ENCODE data around the gene SSRP1. TPM values are rescaled to one million over a fixed set of nuclear protein-coding genes. Genes with fewer than 3 reads are reported as not detected.

Gene SSRP1
- total and polyA plus RNA-seq, 2 of the 13 experiments (the other 11 are each of a cell fraction or from before 2014, with no cell fraction given) = 93.6 to 129 TPM

- ChIA-PET POLR2A (interaction anchor here (0.9 kb wide), 1 partner anchor 42 kb away, joined by 4 read pairs; the partner anchor contains the start of gene SSRP1), CTCF (ENCODE audit: low intra/inter-chr PET ratio, low total read pairs) (no interaction called here)
- intact Hi-C loops (cut with micrococcal nuclease; ENCODE audit: unreplicated experiment) = no loop called here
- FAIRE-seq (no peak), DNase-seq (ENCODE audit: low spot score) (peak; percentile 21), ATAC-seq (peak; percentile 54; the same call in 2 of the 3 replicates)
- H4K20me1 ChIP-seq (ENCODE audit: insufficient read depth, low read length) = no peaks in the 10 kb centered on the region
- H3K79me2 ChIP-seq (ENCODE audit: insufficient read depth, low read length) = no peaks in the 10 kb centered on the region
- H3K4me2 ChIP-seq (ENCODE audit: low read depth, low read length) = no peak overlapping the region
- peaks cover 13% of the 10 kb centered on the region for H3K4me1 ChIP-seq (ENCODE audit: insufficient read depth, low read length)
- H3K36me3 ChIP-seq (replicated peaks in 1 of 2; ENCODE audit: control insufficient read depth in 1 of 2, insufficient read depth in 2 of 2, low read length in 2 of 2) = no peaks in the 10 kb centered on the region
- in situ Hi-C loops (cut with HindIII; ENCODE audit: extremely low pct_ligation_motif_present, low pct_unique_long_range_greater_than_20kb) = no loop called here
- H2AFZ ChIP-seq (ENCODE audit: low read length) = no peak overlapping the region
- no TSS peak for BruUV-seq (replicated peaks)
- no peak overlapping the region for H3K27ac ChIP-seq (ENCODE audit: extremely low read length, insufficient read depth, low read length)
- no peaks in the 10 kb centered on the region; a peak in 1 of 5 replicates for H3K27me3 ChIP-seq (ENCODE audit: control insufficient read depth in 1 of 2, insufficient read depth in 2 of 2, low read length in 2 of 2)
- H3K4me3 ChIP-seq (replicated peaks in 1 of 3; ENCODE audit: insufficient read depth in 1 of 3, low read depth in 2 of 3, low read length in 3 of 3) = no peak overlapping the region
- TF ChIP-seq AGO2 (optimal IDR thresholded peaks at IDR 0.05; ENCODE audit: low read depth, low read length) = no peak
- TF ChIP-seq PCBP1 (IDR thresholded peaks at IDR 0.05; ENCODE audit: borderline replicate concordance, low read depth, low read length) = no peak
- no peak for TF ChIP-seq NR1H2 (CRISPR knock-in tag; IDR thresholded peaks at IDR 0.05; ENCODE audit: borderline replicate concordance, low read depth)
- no peak for TF ChIP-seq BRCA1 (CRISPR knock-in tag; IDR thresholded peaks at IDR 0.05)
- TF ChIP-seq JARID2 (CRISPR knock-in tag; IDR thresholded peaks at IDR 0.05; ENCODE audit: insufficient replicate concordance) = no peak
- no peak for TF ChIP-seq TP53 (CRISPR knock-in tag; conservative IDR thresholded peaks at IDR 0.05)
- no peak for TF ChIP-seq ATF1 (CRISPR knock-in tag; IDR thresholded peaks at IDR 0.05)
- no peak for TF ChIP-seq ASH2L (IDR thresholded peaks at IDR 0.05; ENCODE audit: insufficient read length, low read depth, low read length)
- TF ChIP-seq EZH2 (conservative IDR thresholded peaks at IDR 0.05; ENCODE audit: low read depth, low read length) = no peak
- no peak for TF ChIP-seq ZNF441 (CRISPR knock-in tag; IDR thresholded peaks at IDR 0.05; ENCODE audit: borderline replicate concordance)
- TF ChIP-seq ZNF451 (CRISPR knock-in tag; IDR thresholded peaks at IDR 0.05) = no peak
- TF ChIP-seq, protein P1, sequence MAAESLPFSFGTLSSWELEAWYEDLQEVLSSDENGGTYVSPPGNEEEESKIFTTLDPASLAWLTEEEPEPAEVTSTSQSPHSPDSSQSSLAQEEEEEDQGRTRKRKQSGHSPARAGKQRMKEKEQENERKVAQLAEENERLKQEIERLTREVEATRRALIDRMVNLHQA (CRISPR knock-in tag; IDR thresholded peaks at IDR 0.05) = no peak
- no peak for TF ChIP-seq PITX1 (CRISPR knock-in tag; IDR thresholded peaks at IDR 0.05)
- TF ChIP-seq ZNF335 (CRISPR knock-in tag; IDR thresholded peaks at IDR 0.05) = no peak
- TF ChIP-seq TRIM22 (IDR thresholded peaks at IDR 0.05) = no peak
- no peak overlapping the region for H3K9ac ChIP-seq (ENCODE audit: insufficient read depth, low read depth, low read length)
- no peaks in the 10 kb centered on the region for H3K9me3 ChIP-seq (ENCODE audit: low read length)
These were observed 42.5 kb upstream of the SSRP1 start for GRCh38 chr11:57378186-57378585.

All from HepG2 (cell line).